GM12892 (cell line): ENCODE results near the gene OR51B4.

ENCODE experiments used
- POLR2AphosphoS5 ChIP-seq: IDR thresholded peaks from 2 replicates; pipeline ENCODE4 v1.6.1; 2011; ENCODE audit warnings: low read depth, low read length, control low read depth
- TAF1 ChIP-seq: IDR thresholded peaks from 2 replicates; pipeline ENCODE4 v1.6.1; 2011; ENCODE audit warnings: low read depth, mild to moderate bottlenecking, control low read depth, low read length, borderline replicate concordance

- TF ChIP-seq POLR2AphosphoS5 = no peak
- TF ChIP-seq TAF1 = no peak
Observed at GRCh38 chr11:5298451-5298850, 3.3 kb downstream of the OR51B4 start.
